IMR-90 (cell line): ENCODE data around the gene BGN.

Experiments used
- ELK1 ChIP-seq: fragments of 150-350 bp; IDR thresholded peaks from 2 replicates; pipeline ENCODE4 v1.6.1; 2016; ENCODE audit warnings: low read depth, mild to moderate bottlenecking, low read length, moderate library complexity, borderline replicate concordance
- FOS ChIP-seq: fragments of 150-350 bp; IDR thresholded peaks from 2 replicates; pipeline ENCODE4 v1.6.1; 2016; ENCODE audit warnings: low read depth, low read length
- RAD21 ChIP-seq: IDR thresholded peaks from 2 replicates; pipeline ENCODE4 v1.6.1; 2012; ENCODE audit warnings: low read length, improper control_type of control experiment
- TF ChIP-seq, protein P1 (sequence below): conservative IDR thresholded peaks from 2 replicates; pipeline ENCODE4 v1.5.1; 2012; ENCODE audit warnings: mild to moderate bottlenecking, low read depth, low read length, improper control_type of control experiment

DNA sequence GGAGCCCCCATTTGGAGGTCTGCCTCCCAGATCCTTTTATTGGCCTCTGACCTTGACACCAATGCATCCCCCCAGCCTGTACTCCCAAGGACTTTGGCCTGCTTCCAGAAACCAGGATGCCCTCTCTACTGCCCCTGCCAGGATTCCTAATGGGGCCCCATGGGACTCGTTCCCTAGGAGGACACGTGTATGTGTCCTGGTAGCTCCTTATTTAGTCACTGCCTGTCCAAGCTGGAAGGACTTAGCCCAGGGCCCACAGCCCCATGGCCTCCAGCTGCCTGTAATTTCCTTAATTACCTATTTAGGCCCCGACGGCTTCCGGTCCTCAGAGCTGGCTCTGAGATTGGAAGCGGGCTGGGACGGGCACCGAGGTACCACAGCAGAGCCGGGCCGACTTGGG is 32.0 kb downstream of the BGN start:
- TF ChIP-seq FOS (no peak), RAD21 (no peak), ELK1 (no peak)
- TF ChIP-seq, protein P1, sequence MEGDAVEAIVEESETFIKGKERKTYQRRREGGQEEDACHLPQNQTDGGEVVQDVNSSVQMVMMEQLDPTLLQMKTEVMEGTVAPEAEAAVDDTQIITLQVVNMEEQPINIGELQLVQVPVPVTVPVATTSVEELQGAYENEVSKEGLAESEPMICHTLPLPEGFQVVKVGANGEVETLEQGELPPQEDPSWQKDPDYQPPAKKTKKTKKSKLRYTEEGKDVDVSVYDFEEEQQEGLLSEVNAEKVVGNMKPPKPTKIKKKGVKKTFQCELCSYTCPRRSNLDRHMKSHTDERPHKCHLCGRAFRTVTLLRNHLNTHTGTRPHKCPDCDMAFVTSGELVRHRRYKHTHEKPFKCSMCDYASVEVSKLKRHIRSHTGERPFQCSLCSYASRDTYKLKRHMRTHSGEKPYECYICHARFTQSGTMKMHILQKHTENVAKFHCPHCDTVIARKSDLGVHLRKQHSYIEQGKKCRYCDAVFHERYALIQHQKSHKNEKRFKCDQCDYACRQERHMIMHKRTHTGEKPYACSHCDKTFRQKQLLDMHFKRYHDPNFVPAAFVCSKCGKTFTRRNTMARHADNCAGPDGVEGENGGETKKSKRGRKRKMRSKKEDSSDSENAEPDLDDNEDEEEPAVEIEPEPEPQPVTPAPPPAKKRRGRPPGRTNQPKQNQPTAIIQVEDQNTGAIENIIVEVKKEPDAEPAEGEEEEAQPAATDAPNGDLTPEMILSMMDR: no peak
